ENCODE measurements around the gene ANKRD1.
"Not testable (repeated sequence)": the region's sequence is repeated elsewhere in the genome, so short reads cannot be mapped to it uniquely, and the experiment has no call there.

Gene ANKRD1

DNA sequence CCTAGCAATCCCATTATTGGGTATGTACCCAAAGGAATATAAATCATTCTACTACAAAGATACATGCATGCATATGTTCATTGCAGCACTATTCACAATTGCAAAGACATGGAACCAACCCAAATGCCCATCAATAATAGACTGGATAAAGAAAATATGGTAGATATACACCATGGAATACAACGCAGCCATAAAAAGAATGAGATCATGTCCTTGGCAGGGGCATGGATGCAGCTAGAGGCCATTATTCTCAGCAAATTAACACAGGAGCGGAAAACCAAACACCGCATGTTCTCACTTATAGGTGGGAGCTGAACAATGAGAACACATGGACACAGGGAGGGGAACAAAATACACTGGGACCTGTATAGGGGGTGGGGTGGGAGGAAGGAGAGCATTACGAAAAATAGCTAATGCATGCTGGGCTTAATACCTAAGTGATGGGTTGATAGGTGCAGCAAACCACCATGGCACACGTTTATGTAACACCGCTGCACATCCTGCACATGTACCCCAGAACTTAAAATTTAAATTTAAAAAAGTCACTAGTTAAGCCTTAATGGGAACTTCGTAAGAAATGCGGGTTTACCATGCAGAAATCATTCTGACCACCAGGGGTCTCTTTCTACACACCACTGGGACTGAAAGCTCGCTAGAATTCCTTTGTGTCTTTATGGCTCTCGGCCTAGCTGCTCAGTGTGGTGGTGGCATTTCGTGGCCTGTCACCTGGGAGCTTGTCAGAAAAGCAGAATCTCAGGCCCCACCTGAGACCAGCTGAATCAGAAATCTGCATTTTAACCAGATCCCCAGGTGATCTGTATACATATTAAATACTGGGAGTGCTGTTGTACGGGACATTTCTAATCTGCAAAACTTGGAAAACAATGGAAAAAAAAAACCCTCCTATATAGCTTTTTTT lies 9.5 kb downstream of the ANKRD1 start:
- DNase-seq, result peak; percentile 26

DNA sequence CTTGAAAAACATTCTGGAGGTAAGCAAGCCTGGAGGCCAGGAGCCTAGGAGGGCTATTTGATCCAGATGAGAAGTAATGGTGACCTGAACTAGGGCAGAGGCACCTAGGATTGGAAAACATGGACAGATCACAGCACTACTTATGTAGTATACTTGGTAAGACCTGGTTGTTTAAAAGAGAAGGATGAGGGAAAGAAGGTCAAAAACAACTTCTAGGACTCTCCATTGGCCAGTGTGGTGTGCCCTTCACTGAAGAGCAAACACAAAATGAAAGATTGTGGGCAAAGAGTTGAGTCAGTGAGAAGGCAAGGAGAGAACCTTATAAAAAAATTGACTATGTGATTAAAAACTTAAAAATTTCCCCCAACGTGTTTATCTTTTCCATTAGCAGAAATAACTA lies 14.3 kb downstream of the ANKRD1 start:
- DNase-seq, result no peak

- DNase-seq, result no peak
These were observed 15.0 kb downstream of the ANKRD1 start for GRCh38 chr10:90905925-90906324.

DNA sequence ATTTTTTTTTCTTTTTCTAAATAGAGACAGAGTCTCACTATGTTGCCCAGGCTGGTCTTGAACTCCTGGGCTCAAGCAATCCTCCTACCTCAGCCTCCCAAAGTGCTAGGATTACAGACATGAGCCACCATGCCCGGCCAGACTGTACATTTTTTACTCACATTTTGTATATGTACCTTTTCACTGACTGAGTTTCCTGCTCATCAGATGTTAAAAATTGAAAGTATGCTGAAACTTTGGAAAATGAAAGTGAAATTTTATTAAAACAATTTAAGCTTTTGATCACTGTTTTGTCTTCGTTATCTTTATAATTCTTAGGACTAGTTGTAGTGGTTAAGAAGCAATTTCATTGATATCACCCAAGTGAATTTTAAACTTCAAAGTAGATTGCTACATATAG lies 24.0 kb downstream of the ANKRD1 start:
- DNase-seq, result not testable (repeated sequence)

DNA sequence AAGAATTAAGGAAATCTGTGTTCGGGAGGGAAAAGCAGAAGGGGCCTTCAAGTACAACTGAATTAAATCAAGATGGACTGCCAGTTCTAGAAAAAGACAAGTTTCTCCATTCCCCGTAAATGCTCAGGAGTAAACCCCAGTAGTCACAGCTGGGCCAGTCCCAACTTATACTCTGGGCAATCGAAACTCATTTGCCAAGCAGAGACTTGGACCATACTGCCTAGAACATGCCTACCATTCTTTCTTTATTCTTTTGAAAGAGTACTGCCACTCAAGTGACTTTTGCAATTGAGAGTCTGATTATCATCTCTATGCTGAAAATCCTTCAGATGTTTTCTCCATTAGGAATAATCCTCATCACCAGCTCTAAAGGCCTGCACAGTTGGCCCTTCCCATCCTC lies 27.7 kb downstream of the ANKRD1 start:
- DNase-seq, result no peak

GRCh38 chr10:90890347-90890746 lies 30.5 kb downstream of the ANKRD1 start:
- no peak for DNase-seq

- DNase-seq, result no peak
These were observed 31.3 kb downstream of the ANKRD1 start for GRCh38 chr10:90889636-90890035.

GRCh38 chr10:90888387-90888786 lies 32.5 kb downstream of the ANKRD1 start:
- no peak for DNase-seq

- DNase-seq, result no peak
These were observed 33.3 kb downstream of the ANKRD1 start for GRCh38 chr10:90887555-90887954.

DNA sequence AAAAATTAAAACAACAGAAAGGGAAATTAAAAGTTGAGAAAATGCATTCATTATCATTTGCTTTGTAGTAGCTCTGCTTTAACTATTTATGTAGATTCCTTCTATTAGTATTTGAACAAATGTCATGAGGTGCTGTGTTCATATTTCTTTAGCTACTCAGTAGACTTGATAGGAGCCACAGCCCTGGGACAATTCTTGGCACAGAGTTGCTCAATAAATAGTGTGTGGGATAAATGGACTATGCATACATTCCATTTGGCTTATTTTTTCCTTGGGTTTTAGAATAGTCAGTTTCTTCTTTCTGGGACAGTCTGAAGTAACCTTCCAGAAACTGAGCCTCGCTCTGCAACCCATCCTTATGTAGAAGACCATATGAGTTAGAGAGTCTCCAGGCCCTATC lies 35.7 kb downstream of the ANKRD1 start:
- no peak for DNase-seq

DNA sequence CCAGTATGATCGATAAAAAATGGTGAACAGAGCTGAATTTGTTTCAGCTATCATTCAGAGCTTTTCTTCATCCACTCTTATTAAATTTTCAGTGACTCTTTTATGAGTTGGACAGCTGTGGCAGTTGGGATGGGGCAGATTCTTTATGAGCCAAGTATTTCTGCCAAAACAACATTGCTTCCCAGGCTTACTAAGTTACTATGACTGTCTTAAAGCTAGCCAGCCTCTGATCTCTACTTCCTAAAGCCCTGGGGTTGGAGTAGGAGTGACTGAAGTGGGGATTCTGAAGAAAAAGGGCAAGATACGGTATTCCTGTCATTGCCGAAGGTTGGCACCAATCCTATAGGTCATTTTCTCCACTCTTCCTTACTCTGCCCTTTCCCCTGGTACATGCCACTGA lies 36.5 kb downstream of the ANKRD1 start:
- no peak for DNase-seq

DNA sequence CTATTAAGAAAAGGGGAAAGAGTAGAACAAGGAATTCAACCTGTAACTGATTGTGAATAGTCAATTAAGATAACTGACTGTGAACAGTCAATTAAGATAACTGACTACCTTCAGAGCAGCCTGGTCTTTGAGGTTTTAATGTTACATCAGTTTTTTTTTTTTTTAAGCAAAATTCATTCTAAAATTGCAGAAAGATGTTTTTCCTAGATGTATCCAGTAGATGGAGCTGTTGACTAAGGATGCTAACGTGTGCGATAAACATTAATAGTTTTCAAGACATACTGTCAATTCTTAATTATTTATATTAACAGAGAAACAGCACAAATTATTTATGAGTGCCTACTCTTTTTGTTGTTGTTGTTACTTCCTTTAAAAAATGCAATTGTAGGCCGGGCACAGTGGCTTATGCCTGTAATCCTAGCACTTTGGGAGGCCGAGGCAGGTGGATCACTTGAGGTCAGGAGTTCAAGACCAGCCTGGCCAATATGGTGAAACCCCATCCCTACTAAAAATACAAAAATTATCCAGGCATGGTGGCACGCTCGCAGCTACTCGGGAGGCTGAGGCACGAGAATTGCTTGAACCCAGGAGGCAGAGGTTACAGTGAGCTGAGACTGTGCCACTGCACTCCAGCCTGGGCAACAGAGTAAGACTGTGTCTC lies 40.7 kb downstream of the ANKRD1 start:
- DNase-seq, result not testable (repeated sequence)

- no peak for DNase-seq
These were observed 41.8 kb downstream of the ANKRD1 start for GRCh38 chr10:90879062-90879461.

GRCh38 chr10:90872648-90873020 lies 48.3 kb downstream of the ANKRD1 start:
- DNase-seq, result no peak

GRCh38 chr10:90871766-90872647 lies 48.9 kb downstream of the ANKRD1 start, which contains the start of gene RPP30:
Gene RPP30 (plus strand): TSS chr10:90871974. CDS start chr10:90871987, 13 bp downstream.
- peak; percentile 37 for DNase-seq

DNA sequence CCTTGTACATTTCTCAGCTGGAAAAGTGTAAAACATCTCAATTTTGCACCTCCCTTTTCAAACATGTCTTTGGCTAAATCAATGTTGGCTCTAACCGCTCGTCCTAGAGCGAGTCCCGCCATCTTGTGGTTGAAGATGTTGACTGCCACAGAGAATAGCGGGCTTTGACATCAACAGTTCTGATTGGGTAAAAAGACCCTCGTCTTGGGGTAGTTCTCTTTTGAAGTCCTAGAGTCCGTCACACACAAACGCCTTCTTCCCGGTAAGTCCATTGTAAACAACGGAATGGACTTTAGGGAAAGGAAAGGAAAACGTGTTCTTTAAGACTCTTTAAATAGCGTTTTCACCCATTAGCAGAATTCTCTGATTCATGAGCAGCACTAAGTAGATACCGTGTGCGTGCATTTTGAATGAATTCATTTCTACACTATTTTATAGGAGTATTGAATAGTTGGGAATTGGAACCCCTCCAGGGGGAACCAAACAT lies 49.6 kb downstream of the ANKRD1 start:
- no peak for DNase-seq

DNA sequence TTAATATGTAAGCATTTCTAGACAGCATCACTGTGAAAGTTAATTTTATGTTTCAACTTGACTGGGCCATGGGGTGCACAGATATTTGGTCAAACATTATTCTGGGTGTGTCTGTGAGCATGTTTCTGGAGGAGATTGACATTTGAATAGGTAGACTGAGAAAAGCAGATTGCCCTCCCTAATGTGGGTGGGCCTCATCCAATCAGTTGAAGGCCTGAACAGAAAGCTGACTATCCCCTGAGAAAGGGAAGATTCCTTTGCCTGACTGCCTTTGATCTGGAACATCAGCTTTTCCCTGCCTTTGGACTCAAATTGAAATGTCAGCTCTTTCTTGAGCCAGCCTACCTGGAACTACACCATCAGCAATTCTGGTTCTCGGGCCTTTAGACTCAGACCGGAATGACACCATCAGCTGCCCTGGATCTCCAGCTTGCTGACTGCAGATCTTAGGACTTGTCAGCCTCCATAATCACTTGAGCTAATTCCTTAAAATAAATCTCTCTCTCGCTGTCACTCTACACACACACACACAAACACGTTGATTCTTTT lies 54.8 kb downstream of the ANKRD1 start:
- DNase-seq, result no peak

DNA sequence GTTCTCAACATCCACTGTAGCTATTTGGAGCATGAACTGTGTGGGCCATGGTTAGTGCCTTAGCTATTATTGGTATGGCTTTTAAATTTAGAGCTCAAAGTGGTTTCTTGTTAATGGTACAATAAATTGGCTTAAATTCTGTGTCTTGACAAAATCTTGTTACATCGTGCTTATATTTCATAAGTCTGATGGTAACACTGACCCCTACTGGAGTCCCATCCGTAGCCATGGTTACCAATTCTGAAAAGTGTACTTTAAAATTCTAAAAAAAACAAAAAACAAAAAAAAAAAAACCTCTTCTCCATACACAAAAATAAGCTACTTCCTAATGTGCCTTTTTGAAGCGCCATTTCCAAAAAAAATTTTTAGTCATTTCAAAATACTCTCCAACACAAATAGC lies 55.5 kb downstream of the ANKRD1 start:
- no peak for DNase-seq

- DNase-seq, result peak; percentile 7
These were observed 57.9 kb downstream of the ANKRD1 start for GRCh38 chr10:90862908-90863514.
